D721Med (cell line): ENCODE measurements around the gene C5orf58.

Experiments
- DNase-seq: peaks from one replicate; pipeline ENCODE4 v3.0.0; 2011; ENCODE audit warnings: low spot score; ENCODE audit not compliant: insufficient read length
- FAIRE-seq: peaks from 2 replicates; lab custom pipeline; 2011; peaks lifted over from hg19 to GRCh38; lab: Jason Lieb, UNC
- TF ChIP-seq, protein P1 (sequence below): IDR thresholded peaks from 2 replicates; pipeline ENCODE4 v1.5.1; 2012; ENCODE audit warnings: mild to moderate bottlenecking, control low read depth; ENCODE audit not compliant: insufficient read depth; ENCODE audit errors: missing control alignments

C5orf58 gene

DNA sequence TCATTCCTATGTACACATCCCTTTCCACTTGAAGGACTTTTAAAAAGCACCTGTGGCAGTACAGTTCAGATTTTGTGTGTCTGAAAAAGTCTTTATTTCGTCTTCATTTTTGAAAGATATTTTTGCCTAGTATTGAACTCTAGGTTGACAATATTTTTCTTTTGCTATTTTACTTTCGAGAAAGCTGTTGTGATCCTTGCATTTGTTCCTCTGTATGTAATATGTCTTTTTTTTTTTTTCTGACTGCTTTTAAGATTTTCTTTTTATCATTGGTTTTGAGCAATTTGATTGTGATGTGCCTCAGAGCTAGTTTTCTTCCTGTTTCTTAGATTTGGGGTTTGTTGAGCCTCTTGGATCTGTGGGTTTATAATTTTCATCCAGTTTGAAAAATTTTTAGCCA lies 51.4 kb downstream of the C5orf58 start:
- TF ChIP-seq, protein P1, sequence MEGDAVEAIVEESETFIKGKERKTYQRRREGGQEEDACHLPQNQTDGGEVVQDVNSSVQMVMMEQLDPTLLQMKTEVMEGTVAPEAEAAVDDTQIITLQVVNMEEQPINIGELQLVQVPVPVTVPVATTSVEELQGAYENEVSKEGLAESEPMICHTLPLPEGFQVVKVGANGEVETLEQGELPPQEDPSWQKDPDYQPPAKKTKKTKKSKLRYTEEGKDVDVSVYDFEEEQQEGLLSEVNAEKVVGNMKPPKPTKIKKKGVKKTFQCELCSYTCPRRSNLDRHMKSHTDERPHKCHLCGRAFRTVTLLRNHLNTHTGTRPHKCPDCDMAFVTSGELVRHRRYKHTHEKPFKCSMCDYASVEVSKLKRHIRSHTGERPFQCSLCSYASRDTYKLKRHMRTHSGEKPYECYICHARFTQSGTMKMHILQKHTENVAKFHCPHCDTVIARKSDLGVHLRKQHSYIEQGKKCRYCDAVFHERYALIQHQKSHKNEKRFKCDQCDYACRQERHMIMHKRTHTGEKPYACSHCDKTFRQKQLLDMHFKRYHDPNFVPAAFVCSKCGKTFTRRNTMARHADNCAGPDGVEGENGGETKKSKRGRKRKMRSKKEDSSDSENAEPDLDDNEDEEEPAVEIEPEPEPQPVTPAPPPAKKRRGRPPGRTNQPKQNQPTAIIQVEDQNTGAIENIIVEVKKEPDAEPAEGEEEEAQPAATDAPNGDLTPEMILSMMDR = no peak
- DNase-seq = no peak
- no peak for FAIRE-seq

DNA sequence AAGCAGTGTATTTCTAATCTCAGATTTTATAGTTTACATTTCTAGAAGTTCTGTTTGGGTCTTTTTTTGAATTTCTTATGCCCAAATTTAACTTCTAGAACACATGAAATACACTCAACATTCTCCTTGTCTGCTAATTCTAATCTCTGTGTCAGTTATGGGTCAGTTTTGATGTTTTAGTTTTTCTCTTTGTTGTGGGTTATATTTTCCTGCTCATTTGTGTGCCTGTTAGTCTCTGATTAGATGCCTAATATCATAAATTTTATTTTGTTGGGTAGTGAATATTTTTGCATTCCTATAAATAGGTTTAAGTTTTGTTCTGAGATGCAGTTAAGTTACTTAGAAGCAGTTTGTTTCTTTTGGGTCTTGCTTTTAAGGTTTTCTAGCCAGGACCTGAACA lies 52.4 kb downstream of the C5orf58 start:
- TF ChIP-seq, protein P1 = no peak
- DNase-seq = no peak
- FAIRE-seq = no peak

DNA sequence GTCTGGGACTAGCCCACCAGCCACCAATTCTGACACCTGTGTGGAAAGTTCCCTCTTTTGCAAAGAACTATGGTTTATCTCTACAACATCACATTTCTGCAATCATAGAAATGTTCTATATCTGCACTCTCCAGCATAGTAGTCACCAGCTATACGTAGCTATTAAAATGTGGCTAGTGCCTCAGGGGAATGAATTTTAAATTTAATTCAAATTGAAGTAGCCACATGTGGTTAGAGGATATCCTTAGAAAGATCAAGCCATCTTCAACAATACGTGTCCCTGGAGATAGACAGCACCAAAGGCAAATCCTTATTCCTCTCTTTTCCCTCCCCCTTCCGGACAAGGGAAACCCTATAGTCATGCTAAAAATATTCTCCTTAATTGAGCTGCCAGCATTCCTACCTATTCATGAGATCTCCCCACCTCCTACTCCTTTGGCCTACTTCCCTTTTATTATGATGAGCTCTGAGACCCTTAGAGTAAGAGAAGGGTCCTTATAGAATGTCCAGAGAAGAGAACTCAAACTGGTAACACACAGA lies 53.7 kb downstream of the C5orf58 start:
- DNase-seq (no peak), FAIRE-seq (no peak)
- TF ChIP-seq, protein P1 = no peak

DNA sequence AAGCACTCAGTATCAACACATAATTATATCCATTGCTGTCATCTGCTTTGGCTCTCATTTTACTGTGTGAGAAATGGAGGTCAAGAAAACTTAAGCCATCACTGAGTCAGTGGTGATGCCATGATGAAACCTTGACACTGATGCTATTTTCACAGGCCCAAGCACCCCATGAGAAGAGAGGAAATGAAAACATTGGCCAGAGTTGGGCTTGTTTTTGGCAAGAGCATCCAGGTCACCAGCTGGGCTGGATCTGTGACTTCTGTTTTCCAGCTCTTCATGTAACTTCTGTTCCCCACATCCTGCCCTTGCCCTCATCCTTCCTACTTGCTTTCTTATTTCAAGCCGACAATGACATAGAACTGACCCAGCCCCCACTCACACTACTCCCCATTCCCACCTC lies 54.7 kb downstream of the C5orf58 start:
- TF ChIP-seq, protein P1 = no peak
- DNase-seq = no peak
- FAIRE-seq = no peak

DNA sequence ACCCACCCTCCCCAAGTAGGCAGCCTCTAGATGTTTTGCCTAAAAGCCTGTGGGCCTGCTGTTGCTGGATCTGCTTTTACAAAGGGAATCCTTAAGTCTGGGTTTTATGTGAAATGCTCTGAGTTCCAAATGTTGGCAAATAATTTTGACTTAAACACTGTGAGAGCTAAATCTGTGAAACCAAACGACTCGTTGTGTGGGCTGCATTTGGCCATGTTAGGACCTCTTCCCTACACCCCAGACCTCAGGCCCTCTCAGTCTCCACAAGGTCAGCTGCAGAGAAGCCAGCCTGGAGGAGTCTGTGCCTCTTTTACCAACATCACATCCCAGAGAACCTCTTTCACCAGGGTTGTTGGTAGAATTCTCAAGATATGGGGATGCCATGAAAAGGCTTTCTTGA lies 55.4 kb downstream of the C5orf58 start:
- TF ChIP-seq, protein P1 = no peak
- DNase-seq (no peak), FAIRE-seq (no peak)

DNA sequence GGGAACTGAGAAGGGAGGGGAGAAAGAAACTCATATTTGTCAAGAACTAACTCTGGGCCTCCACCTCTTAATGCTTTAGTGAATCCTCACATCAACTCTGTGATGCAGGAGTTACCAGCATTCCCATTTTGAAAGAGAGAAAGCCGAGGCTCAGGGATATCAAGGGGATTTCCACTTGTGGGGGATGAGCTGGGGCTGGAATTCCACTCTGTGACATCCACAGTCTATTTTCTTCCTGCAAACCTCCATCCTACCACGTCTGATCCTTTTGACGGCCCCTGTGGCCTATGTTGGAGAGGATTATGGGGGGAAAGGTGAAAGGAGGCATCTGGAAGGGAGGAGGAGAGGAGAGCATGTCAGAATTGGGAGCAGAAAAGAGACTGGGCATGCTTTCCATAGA lies 55.8 kb downstream of the C5orf58 start:
- FAIRE-seq (no peak), DNase-seq (no peak)
- TF ChIP-seq, protein P1 = no peak

DNA sequence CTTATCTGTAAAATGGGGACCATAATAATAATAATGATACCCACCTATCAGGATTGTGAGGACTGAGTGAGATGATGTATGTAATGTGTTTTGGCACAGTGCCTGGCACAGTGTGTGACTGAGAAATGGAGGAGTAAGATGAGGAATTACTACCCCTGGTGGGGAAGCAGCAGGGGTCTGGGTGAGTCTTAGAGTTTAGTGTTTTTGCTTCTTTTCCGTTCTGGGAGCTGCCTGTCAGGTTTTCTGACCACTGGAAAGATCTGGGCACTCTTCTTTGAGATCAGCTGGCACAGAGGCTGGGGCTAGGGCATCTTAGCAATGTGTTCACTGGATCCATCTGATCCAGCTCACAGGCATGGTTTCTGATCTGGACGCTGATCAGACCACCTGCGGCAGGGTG lies 56.3 kb downstream of the C5orf58 start:
- TF ChIP-seq, protein P1 = no peak
- DNase-seq = no peak
- FAIRE-seq = no peak
